PC-3 (cell line): ENCODE data around the gene SDF2L1. TPM values are rescaled to one million over a fixed set of nuclear protein-coding genes. Genes with fewer than 3 reads are reported as not detected.
A peak's percentile ranks its signal among the peaks of the same experiment; 100 is the strongest.

ENCODE experiments used
- ATAC-seq: fragments of 200-7000 bp; cut with Tn5 transposase; 2 replicates; pipeline ENCODE4 v1.9.1; 2020; ENCODE audit warnings: mild to moderate bottlenecking, moderate library complexity
- BruUV-seq: library from RNA; stranded (reverse); fragments of 400-500 nt; replicated peaks from 2 replicates; lab custom pipeline; 2021; lab: Mats Ljungman, UMichigan
- CTCF ChIA-PET: fragments of 300-600 bp; sonication (Branson Sonifier 250); formaldehyde crosslinking; loops from one replicate; lab custom pipeline; 2022; ENCODE audit warnings: antibody characterized with exemption; lab: Charles Lee
- POLR2A ChIA-PET: fragments of 300-600 bp; sonication (Branson Sonifier 250); formaldehyde crosslinking; loops from one replicate; lab custom pipeline; 2022; ENCODE audit warnings: antibody characterized with exemption; ENCODE audit not compliant: unreplicated experiment; lab: Charles Lee
- DNase-seq: peaks from one replicate; pipeline ENCODE4 v3.0.0-alpha.2; 2015
- H2AFZ ChIP-seq: fragments of 300-600 bp; sonication (generic); 2 replicates; pipeline ENCODE4 v1.6.0; 2016; ENCODE audit warnings: antibody characterized with exemption, low read length
- H3F3A ChIP-seq: fragments of 300-600 bp; sonication (generic); one replicate; pipeline ENCODE4 v1.6.0; 2017; ENCODE audit warnings: antibody characterized with exemption, low read length, control low read depth, mild to moderate bottlenecking; ENCODE audit not compliant: unreplicated experiment
- H3K27ac ChIP-seq: fragments of 300-600 bp; sonication (generic); 2 replicates; pipeline ENCODE4 v1.5.1; 2016; ENCODE audit warnings: mild to moderate bottlenecking, low read length
- H3K27me3 ChIP-seq: fragments of 300-600 bp; sonication (generic); 2 replicates; pipeline ENCODE4 v1.6.1; 2016; ENCODE audit warnings: low read length, mixed read lengths
- H3K36me3 ChIP-seq: fragments of 300-600 bp; sonication (generic); 2 replicates; pipeline ENCODE4 v1.6.1; 2016; ENCODE audit warnings: low read depth, mixed run types, low read length, mixed read lengths
- H3K4me1 ChIP-seq: fragments of 300-600 bp; sonication (generic); 2 replicates; pipeline ENCODE4 v1.5.1; 2016; ENCODE audit warnings: low read length; ENCODE audit not compliant: insufficient read depth
- H3K4me2 ChIP-seq: fragments of 300-600 bp; sonication (generic); 2 replicates; pipeline ENCODE4 v1.6.0; 2016; ENCODE audit warnings: low read length
- H3K4me3 ChIP-seq: fragments of 300-600 bp; sonication (generic); 2 replicates; pipeline ENCODE4 v1.5.1; 2016; ENCODE audit warnings: mild to moderate bottlenecking, low read length, mixed read lengths
- H3K79me2 ChIP-seq: fragments of 300-600 bp; sonication (generic); 2 replicates; pipeline ENCODE4 v1.6.1; 2017; ENCODE audit warnings: low read length, mixed read lengths
- H3K9ac ChIP-seq: fragments of 300-600 bp; sonication (generic); 2 replicates; pipeline ENCODE4 v1.6.0; 2016; ENCODE audit warnings: mild to moderate bottlenecking, low read length
- H3K9me2 ChIP-seq: fragments of 300-600 bp; sonication (generic); replicated peaks from 2 replicates; pipeline ENCODE4 v1.6.1; 2016; ENCODE audit warnings: mixed run types, low read length, mixed read lengths
- H3K9me3 ChIP-seq: fragments of 300-600 bp; sonication (generic); 2 replicates; pipeline ENCODE4 v1.6.1; 2016; ENCODE audit warnings: low read length, mixed read lengths
- H4K20me1 ChIP-seq: fragments of 300-600 bp; sonication (generic); 2 replicates; pipeline ENCODE4 v1.6.1; 2016; ENCODE audit warnings: low read length, mixed read lengths
- CTCF ChIP-seq: fragments of 300-600 bp; sonication (generic); conservative IDR thresholded peaks from 2 replicates; pipeline ENCODE4 v1.5.1; 2017; ENCODE audit warnings: antibody characterized with exemption, low read depth, mild to moderate bottlenecking, low read length
- EZH2 ChIP-seq: fragments of 300-600 bp; sonication (generic); IDR thresholded peaks from one replicate; pipeline ENCODE4 v1.6.1; 2017; ENCODE audit warnings: antibody characterized with exemption, mild to moderate bottlenecking, low read length; ENCODE audit not compliant: unreplicated experiment
- EZH2phosphoT487 ChIP-seq: fragments of 300-600 bp; sonication (generic); IDR thresholded peaks from 2 replicates; pipeline ENCODE4 v1.6.1; 2018; ENCODE audit warnings: mild to moderate bottlenecking, antibody characterized with exemption, low read length, borderline replicate concordance
- intact Hi-C: fragments of 100-400 bp; cut with micrococcal nuclease; formaldehyde crosslinking; loops from 2 replicates; pipeline ENCODE4 v1.9.0; 2023
- total RNA-seq: library from RNA; depleted of rRNA; stranded (reverse); fragments of >200 nt; gene quantifications from 2 replicates; pipeline ENCODE4 v1.2.3, GENCODE V29; 2014

The SDF2L1 gene
- total RNA-seq, 1 experiment from 2014 or later: 180 TPM

- H3K79me2 ChIP-seq: peaks cover 19% of the 10 kb centered on the region
- no peak overlapping the region for H2AFZ ChIP-seq
- H3K4me2 ChIP-seq: peak overlapping the region; percentile 100
- H3K36me3 ChIP-seq: no peaks in the 10 kb centered on the region
- ATAC-seq (no peak), DNase-seq (no peak)
- no peak overlapping the region; the same call in 1 of the 2 replicates for H3K4me3 ChIP-seq
- H3F3A ChIP-seq: no peaks in the 10 kb centered on the region
- H3K9me3 ChIP-seq: no peaks in the 10 kb centered on the region
- no peak overlapping the region for H3K9ac ChIP-seq
- TF ChIP-seq CTCF (no peak), EZH2phosphoT487 (no peak), EZH2 (no peak)
- intact Hi-C loops: no loop called here
- no peak overlapping the region for H3K27ac ChIP-seq
- BruUV-seq: no TSS peak
- ChIA-PET POLR2A (interaction anchor here (0.5 kb wide), 1 partner anchor 12 kb away, joined by 3 read pairs; no protein-coding TSS in a partner anchor), CTCF (interaction anchor here (2.1 kb wide), 1 partner anchor 11 kb away, joined by 15 read pairs; the partner anchor contains the start of gene YDJC)
- peaks cover 6% of the 10 kb centered on the region; the same call in 1 of the 2 replicates for H4K20me1 ChIP-seq
- peaks cover 15% of the 10 kb centered on the region for H3K4me1 ChIP-seq
- no peaks in the 10 kb centered on the region for H3K27me3 ChIP-seq
- no peaks in the 10 kb centered on the region for H3K9me2 ChIP-seq
Measured at GRCh38 chr22:21640810-21641209, 1.3 kb upstream of the SDF2L1 start.

GRCh38 chr22:21641417-21641788 is 699 bp upstream of the SDF2L1 start:
- TSS peak; percentile 97 for BruUV-seq
- Histone ChIP-seq H3K9me3 (no peaks in the 10 kb centered on the region), H3K27me3 (no peaks in the 10 kb centered on the region), H3K4me1 (peaks cover 15% of the 10 kb centered on the region), H3K4me2 (peak overlapping the region; percentile 100), H4K20me1 (peaks cover 6% of the 10 kb centered on the region; the same call in 1 of the 2 replicates), H3F3A (no peaks in the 10 kb centered on the region), H3K9ac (peak overlapping the region; percentile 97), H3K4me3 (peak overlapping the region; percentile 88), H3K27ac (peak overlapping the region; percentile 67), H2AFZ (peak overlapping the region; percentile 96), H3K9me2 (no peaks in the 10 kb centered on the region), H3K79me2 (peaks cover 19% of the 10 kb centered on the region), H3K36me3 (no peaks in the 10 kb centered on the region)
- TF ChIP-seq EZH2 (no peak), CTCF (peak; percentile 54), EZH2phosphoT487 (no peak)
- ChIA-PET POLR2A (interaction anchor here (0.5 to 1.0 kb wide), 4 partner anchors 12 to 44 kb away, joined by 3 to 7 read pairs (median 4); partner anchors contain the start of gene YDJC), CTCF (interaction anchor here (2.1 kb wide), 1 partner anchor 12 kb away, joined by 15 read pairs; the partner anchor contains the start of gene YDJC)
- DNase-seq: peak; percentile 44
- ATAC-seq: peak; percentile 43
- intact Hi-C loops: no loop called here
